SK-N-SH (cell line): Measurements from ENCODE around the gene RBM38.

Source experiments
- CTCF ChIP-seq: fragments of 200-600 bp; sonication (generic); IDR thresholded peaks from 2 replicates; pipeline ENCODE4 v1.6.1; 2017; ENCODE audit warnings: antibody characterized with exemption, mild to moderate bottlenecking, moderate library complexity
- EP300 ChIP-seq, 2 experiments: IDR thresholded peaks; 2 replicates each; pipeline versions ENCODE4 v1.4.0 to v1.6.1; 2012; ENCODE audit warnings: borderline replicate concordance in 1 of 2, low read depth in 1 of 2, low read length in 1 of 2
- EZH2phosphoT487 ChIP-seq: fragments of 200-600 bp; sonication (generic); IDR thresholded peaks from 2 replicates; pipeline ENCODE4 v1.6.1; 2017; ENCODE audit warnings: low read depth, mixed run types, mild to moderate bottlenecking, antibody characterized with exemption, moderate library complexity, borderline replicate concordance
- FOXJ3 ChIP-seq: sonication (generic); formaldehyde crosslinking; IDR thresholded peaks from 2 replicates; pipeline ENCODE4 v1.5.1; 2020; ENCODE audit warnings: mild to moderate bottlenecking, missing genetic modification reagents
- GABPA ChIP-seq: IDR thresholded peaks from 2 replicates; pipeline ENCODE4 v1.4.0; 2012; ENCODE audit warnings: low read depth, mild to moderate bottlenecking
- PBX3 ChIP-seq: IDR thresholded peaks from 2 replicates; pipeline ENCODE4; 2012
- POLR2AphosphoS5 ChIP-seq: IDR thresholded peaks from 2 replicates; pipeline ENCODE4 v1.6.1; 2012; ENCODE audit warnings: low read depth, low read length
- REST ChIP-seq: IDR thresholded peaks from 2 replicates; pipeline ENCODE4 v1.6.1; 2012; ENCODE audit warnings: mild to moderate bottlenecking, low read depth, low read length, moderate library complexity
- TAF1 ChIP-seq: IDR thresholded peaks from 2 replicates; pipeline ENCODE4 v1.6.1; 2012; ENCODE audit warnings: low read depth, mild to moderate bottlenecking, low read length, moderate library complexity, borderline replicate concordance
- YY1 ChIP-seq: IDR thresholded peaks from 2 replicates; pipeline ENCODE4 v1.4.0; 2012; ENCODE audit warnings: low read depth, mild to moderate bottlenecking

GRCh38 chr20:57347393-57347792, 43.8 kb upstream of the RBM38 start:
- no peak for TF ChIP-seq CTCF
- TF ChIP-seq FOXJ3, result no peak
- no peak for TF ChIP-seq PBX3
- TF ChIP-seq REST, result no peak
- TF ChIP-seq GABPA, result no peak
- no peak for TF ChIP-seq TAF1
- TF ChIP-seq EP300 (IDR thresholded peaks at IDR 0.05; ENCODE audit: borderline replicate concordance in 1 of 2, low read depth in 1 of 2, low read length in 1 of 2), result no peak
- no peak for TF ChIP-seq YY1
- TF ChIP-seq POLR2AphosphoS5, result no peak
- no peak for TF ChIP-seq EZH2phosphoT487
